Endothelial cell of umbilical vein (primary cell): Measurements from ENCODE around the gene SVIL.
A peak's percentile ranks its signal among the peaks of the same experiment; 100 is the strongest.

Experiments
- EZH2 ChIP-seq: IDR thresholded peaks from 2 replicates; pipeline ENCODE4 v1.6.1; 2012; ENCODE audit warnings: borderline replicate concordance, low read depth, mild to moderate bottlenecking, moderate library complexity, low read length, inconsistent platforms; ENCODE audit not compliant: severe bottlenecking
- JUN ChIP-seq: IDR thresholded peaks from 2 replicates; pipeline ENCODE4 v1.6.1; 2011; ENCODE audit warnings: borderline replicate concordance, low read depth; ENCODE audit not compliant: insufficient read length, insufficient read depth
- MYC ChIP-seq: IDR thresholded peaks from one replicate; pipeline ENCODE4 v1.6.1; 2011; ENCODE audit warnings: mild to moderate bottlenecking, low read depth, low read length
- POLR2A ChIP-seq: IDR thresholded peaks from 2 replicates; pipeline ENCODE4 v1.6.1; 2012; ENCODE audit warnings: low read depth, mild to moderate bottlenecking, control low read depth, low read length
- POLR2AphosphoS5 ChIP-seq: IDR thresholded peaks from 2 replicates; pipeline ENCODE4 v1.6.1; 2012; ENCODE audit warnings: low read depth, mild to moderate bottlenecking, control low read depth, low read length, moderate library complexity; ENCODE audit not compliant: insufficient read depth
- TF ChIP-seq, protein P1 (sequence below), 2 donors: IDR thresholded peaks; 1 replicate in 1 of 2; 2 replicates in 1 of 2; pipeline ENCODE4 v1.5.1; 2011; ENCODE audit warnings: low read length in 2 of 2, mild to moderate bottlenecking in 2 of 2, moderate library complexity in 2 of 2, control low read depth in 1 of 2, inconsistent platforms in 1 of 2, low read depth in 1 of 2; ENCODE audit not compliant: insufficient read depth in 1 of 2; ENCODE audit errors: extremely low read depth in 1 of 2
- TF ChIP-seq, protein P2 (sequence below): IDR thresholded peaks from 2 replicates; pipeline ENCODE4 v1.6.1; 2011; ENCODE audit not compliant: insufficient read depth, insufficient read length

DNA sequence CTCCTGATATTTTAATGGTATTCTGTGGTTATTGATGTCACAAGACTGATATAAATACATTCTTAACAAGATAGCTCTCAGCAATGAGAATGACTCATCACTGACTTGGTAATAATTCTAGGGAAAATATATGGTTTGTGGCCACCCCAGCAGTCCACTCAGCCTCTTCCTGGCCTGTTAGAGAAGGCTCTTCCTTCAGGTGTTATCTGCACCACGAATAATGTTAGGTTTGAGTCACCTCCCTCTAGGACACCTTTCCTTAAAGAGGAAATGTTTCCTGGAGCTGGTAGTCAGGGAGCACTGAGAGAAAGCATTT, 163.3 kb downstream of the SVIL start:
- TF ChIP-seq, protein P1, sequence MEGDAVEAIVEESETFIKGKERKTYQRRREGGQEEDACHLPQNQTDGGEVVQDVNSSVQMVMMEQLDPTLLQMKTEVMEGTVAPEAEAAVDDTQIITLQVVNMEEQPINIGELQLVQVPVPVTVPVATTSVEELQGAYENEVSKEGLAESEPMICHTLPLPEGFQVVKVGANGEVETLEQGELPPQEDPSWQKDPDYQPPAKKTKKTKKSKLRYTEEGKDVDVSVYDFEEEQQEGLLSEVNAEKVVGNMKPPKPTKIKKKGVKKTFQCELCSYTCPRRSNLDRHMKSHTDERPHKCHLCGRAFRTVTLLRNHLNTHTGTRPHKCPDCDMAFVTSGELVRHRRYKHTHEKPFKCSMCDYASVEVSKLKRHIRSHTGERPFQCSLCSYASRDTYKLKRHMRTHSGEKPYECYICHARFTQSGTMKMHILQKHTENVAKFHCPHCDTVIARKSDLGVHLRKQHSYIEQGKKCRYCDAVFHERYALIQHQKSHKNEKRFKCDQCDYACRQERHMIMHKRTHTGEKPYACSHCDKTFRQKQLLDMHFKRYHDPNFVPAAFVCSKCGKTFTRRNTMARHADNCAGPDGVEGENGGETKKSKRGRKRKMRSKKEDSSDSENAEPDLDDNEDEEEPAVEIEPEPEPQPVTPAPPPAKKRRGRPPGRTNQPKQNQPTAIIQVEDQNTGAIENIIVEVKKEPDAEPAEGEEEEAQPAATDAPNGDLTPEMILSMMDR (IDR thresholded peaks at IDR 0.05; ENCODE audit: extremely low read depth in 1 of 2, insufficient read depth in 1 of 2, low read depth in 1 of 2, low read length in 2 of 2): no peak
- TF ChIP-seq EZH2: no peak
- no peak for TF ChIP-seq POLR2A
- TF ChIP-seq MYC: no peak
- no peak for TF ChIP-seq POLR2AphosphoS5
- TF ChIP-seq, protein P2, sequence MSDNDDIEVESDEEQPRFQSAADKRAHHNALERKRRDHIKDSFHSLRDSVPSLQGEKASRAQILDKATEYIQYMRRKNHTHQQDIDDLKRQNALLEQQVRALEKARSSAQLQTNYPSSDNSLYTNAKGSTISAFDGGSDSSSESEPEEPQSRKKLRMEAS: no peak
- TF ChIP-seq JUN: peak; percentile 32
